HEK293 (cell line): ENCODE results near the gene TSR3.
A peak's percentile ranks its signal among the peaks of the same experiment; 100 is the strongest.

Experiments used
- KLF9 ChIP-seq: fragments of 450-650 bp; formaldehyde crosslinking; IDR thresholded peaks from 2 replicates; pipeline ENCODE4 v1.5.1; 2016; ENCODE audit warnings: missing biosample characterization, missing genetic modification characterization, low read depth
- MZF1 ChIP-seq: fragments of 450-650 bp; formaldehyde crosslinking; IDR thresholded peaks from 2 replicates; pipeline ENCODE4 v1.5.1; 2017; ENCODE audit warnings: missing biosample characterization, missing genetic modification characterization, borderline replicate concordance
- OVOL3 ChIP-seq: fragments of 450-650 bp; formaldehyde crosslinking; IDR thresholded peaks from 2 replicates; pipeline ENCODE4 v1.5.1; 2016; ENCODE audit warnings: missing biosample characterization, missing genetic modification characterization
- PRDM1 ChIP-seq: fragments of 450-650 bp; formaldehyde crosslinking; IDR thresholded peaks from 2 replicates; pipeline ENCODE4; 2016; ENCODE audit warnings: missing biosample characterization, missing genetic modification characterization
- SCRT1 ChIP-seq: fragments of 450-650 bp; formaldehyde crosslinking; IDR thresholded peaks from 2 replicates; pipeline ENCODE4 v1.5.1; 2016; ENCODE audit warnings: missing biosample characterization, missing genetic modification characterization, borderline replicate concordance
- ZFP69B ChIP-seq: fragments of 450-650 bp; formaldehyde crosslinking; IDR thresholded peaks from 2 replicates; pipeline ENCODE4 v1.5.1; 2016; ENCODE audit warnings: missing biosample characterization, missing genetic modification characterization
- ZNF121 ChIP-seq: fragments of 450-650 bp; formaldehyde crosslinking; IDR thresholded peaks from 2 replicates; pipeline ENCODE4 v1.5.1; 2016; ENCODE audit warnings: missing biosample characterization, missing genetic modification characterization
- ZNF2 ChIP-seq: fragments of 450-650 bp; formaldehyde crosslinking; IDR thresholded peaks from 2 replicates; pipeline ENCODE4 v1.5.1; 2016; ENCODE audit warnings: missing biosample characterization, missing genetic modification characterization
- ZNF202 ChIP-seq: fragments of 450-650 bp; formaldehyde crosslinking; IDR thresholded peaks from 2 replicates; pipeline ENCODE4 v1.5.1; 2016; ENCODE audit warnings: missing biosample characterization, missing genetic modification characterization, borderline replicate concordance
- ZNF335 ChIP-seq: fragments of 450-650 bp; formaldehyde crosslinking; conservative IDR thresholded peaks from 2 replicates; pipeline ENCODE4 v1.5.1; 2016; ENCODE audit warnings: missing biosample characterization, missing genetic modification characterization
- ZNF366 ChIP-seq: fragments of 450-650 bp; formaldehyde crosslinking; conservative IDR thresholded peaks from 2 replicates; pipeline ENCODE4 v1.5.1; 2016; ENCODE audit warnings: missing biosample characterization, missing genetic modification characterization
- ZNF548 ChIP-seq: fragments of 450-650 bp; formaldehyde crosslinking; IDR thresholded peaks from 2 replicates; pipeline ENCODE4 v1.5.1; 2016; ENCODE audit warnings: missing biosample characterization, missing genetic modification characterization
- ZNF660 ChIP-seq: fragments of 450-650 bp; IDR thresholded peaks from 2 replicates; pipeline ENCODE4 v1.5.1; 2018; ENCODE audit warnings: missing biosample characterization, mild to moderate bottlenecking, missing genetic modification characterization
- ZNF843 ChIP-seq: fragments of 450-650 bp; formaldehyde crosslinking; IDR thresholded peaks from 2 replicates; pipeline ENCODE4 v1.5.1; 2016; ENCODE audit warnings: missing biosample characterization, missing genetic modification characterization
- ZSCAN23 ChIP-seq: fragments of 450-650 bp; formaldehyde crosslinking; IDR thresholded peaks from 2 replicates; pipeline ENCODE4 v1.5.1; 2016; ENCODE audit warnings: missing biosample characterization, missing genetic modification characterization
- ZSCAN30 ChIP-seq: fragments of 450-650 bp; IDR thresholded peaks from 2 replicates; pipeline ENCODE4 v1.5.1; 2018; ENCODE audit warnings: missing biosample characterization, mild to moderate bottlenecking, missing genetic modification characterization, moderate library complexity
- TF ChIP-seq, protein P1 (sequence below): fragments of 450-650 bp; formaldehyde crosslinking; IDR thresholded peaks from 2 replicates; pipeline ENCODE4 v1.5.1; 2016; ENCODE audit warnings: missing biosample characterization, missing genetic modification characterization, low read depth
- TF ChIP-seq, protein P2 (sequence below): fragments of 450-650 bp; formaldehyde crosslinking; IDR thresholded peaks from 2 replicates; pipeline ENCODE4 v1.5.1; 2017; ENCODE audit warnings: missing biosample characterization, missing genetic modification characterization
- TF ChIP-seq, protein P3 (sequence below): fragments of 450-650 bp; formaldehyde crosslinking; conservative IDR thresholded peaks from 2 replicates; pipeline ENCODE4 v1.5.1; 2016; ENCODE audit warnings: low read depth, missing biosample characterization, missing genetic modification characterization
- TF ChIP-seq, protein P4 (sequence below): fragments of 450-650 bp; formaldehyde crosslinking; IDR thresholded peaks from 2 replicates; pipeline ENCODE4 v1.5.1; 2016; ENCODE audit warnings: missing biosample characterization, missing genetic modification characterization
- TF ChIP-seq, protein P5 (sequence below): fragments of 450-650 bp; formaldehyde crosslinking; optimal IDR thresholded peaks from 2 replicates; pipeline ENCODE3; 2016; ENCODE audit warnings: missing biosample characterization, mild to moderate bottlenecking, missing genetic modification characterization
- TF ChIP-seq, protein P6 (sequence below): fragments of 450-650 bp; formaldehyde crosslinking; IDR thresholded peaks from 2 replicates; pipeline ENCODE4 v1.5.1; 2016; ENCODE audit warnings: missing biosample characterization, missing genetic modification characterization

TSR3 gene

DNA sequence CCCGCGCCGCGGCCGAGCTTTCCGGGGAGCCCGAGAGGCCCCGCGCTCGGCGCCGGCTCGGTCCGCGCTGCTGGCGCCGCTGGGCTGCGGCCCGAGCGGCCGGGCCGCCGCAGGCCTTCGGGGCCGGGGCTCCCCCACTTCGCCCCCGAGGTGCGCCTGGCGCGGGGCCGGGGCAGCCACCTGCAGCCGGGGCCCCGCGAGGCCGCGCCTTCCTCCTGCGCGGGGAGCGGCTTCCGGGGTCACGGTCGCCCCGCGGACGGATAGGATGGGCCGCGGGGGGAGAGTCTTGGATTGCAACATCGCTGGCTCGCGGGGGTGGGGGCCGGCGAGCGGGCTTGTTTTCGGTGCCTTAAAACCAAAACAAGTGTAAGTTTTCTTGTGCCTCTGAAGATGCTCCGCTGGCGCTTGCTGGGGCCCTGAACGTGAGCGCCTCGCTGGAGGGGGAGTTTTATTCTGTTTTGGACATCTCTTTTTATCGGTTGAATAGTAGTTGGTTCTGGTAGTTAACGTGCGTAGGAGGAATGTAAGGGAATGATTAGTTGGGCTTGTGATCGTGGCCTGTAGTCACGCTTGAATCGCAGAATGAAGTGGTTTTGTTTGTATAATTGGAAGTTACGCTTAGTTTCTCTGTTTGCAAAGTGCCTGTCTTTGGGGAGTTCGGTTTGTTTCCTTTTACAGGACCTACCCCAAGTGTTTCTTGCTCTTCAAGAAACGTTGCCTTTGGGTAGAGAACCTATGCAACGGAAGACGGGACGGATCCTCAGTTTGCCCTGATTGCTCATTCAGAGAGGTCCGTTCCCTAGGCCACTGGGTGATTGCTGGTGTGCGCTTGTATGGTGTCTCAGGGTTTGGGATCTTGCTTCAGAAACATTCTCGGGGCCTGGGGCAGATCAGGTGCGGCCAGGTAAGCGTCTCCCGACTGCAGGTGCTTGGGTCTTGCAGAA lies 41.5 kb downstream of the TSR3 start (continued):
- no peak for TF ChIP-seq SCRT1 (tag by site-specific recombination)
- TF ChIP-seq ZNF843 (tag by site-specific recombination), result no peak
- TF ChIP-seq KLF9 (tag by site-specific recombination), result peak; percentile 26; the same call in 1 of the 2 replicates
- TF ChIP-seq, protein P1, sequence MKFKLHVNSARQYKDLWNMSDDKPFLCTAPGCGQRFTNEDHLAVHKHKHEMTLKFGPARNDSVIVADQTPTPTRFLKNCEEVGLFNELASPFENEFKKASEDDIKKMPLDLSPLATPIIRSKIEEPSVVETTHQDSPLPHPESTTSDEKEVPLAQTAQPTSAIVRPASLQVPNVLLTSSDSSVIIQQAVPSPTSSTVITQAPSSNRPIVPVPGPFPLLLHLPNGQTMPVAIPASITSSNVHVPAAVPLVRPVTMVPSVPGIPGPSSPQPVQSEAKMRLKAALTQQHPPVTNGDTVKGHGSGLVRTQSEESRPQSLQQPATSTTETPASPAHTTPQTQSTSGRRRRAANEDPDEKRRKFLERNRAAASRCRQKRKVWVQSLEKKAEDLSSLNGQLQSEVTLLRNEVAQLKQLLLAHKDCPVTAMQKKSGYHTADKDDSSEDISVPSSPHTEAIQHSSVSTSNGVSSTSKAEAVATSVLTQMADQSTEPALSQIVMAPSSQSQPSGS (tag by site-specific recombination), result no peak
- TF ChIP-seq, protein P2, sequence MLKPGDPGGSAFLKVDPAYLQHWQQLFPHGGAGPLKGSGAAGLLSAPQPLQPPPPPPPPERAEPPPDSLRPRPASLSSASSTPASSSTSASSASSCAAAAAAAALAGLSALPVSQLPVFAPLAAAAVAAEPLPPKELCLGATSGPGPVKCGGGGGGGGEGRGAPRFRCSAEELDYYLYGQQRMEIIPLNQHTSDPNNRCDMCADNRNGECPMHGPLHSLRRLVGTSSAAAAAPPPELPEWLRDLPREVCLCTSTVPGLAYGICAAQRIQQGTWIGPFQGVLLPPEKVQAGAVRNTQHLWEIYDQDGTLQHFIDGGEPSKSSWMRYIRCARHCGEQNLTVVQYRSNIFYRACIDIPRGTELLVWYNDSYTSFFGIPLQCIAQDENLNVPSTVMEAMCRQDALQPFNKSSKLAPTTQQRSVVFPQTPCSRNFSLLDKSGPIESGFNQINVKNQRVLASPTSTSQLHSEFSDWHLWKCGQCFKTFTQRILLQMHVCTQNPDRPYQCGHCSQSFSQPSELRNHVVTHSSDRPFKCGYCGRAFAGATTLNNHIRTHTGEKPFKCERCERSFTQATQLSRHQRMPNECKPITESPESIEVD, result no peak
- no peak for TF ChIP-seq ZNF202 (tag by site-specific recombination)
- no peak for TF ChIP-seq ZNF2 (tag by site-specific recombination)
- TF ChIP-seq ZFP69B (tag by site-specific recombination), result no peak
- TF ChIP-seq ZNF335 (tag by site-specific recombination), result peak; percentile 47
- 0 out of 2 replicates have a peak, but pooled peaks have one; percentile 19 for TF ChIP-seq ZSCAN30 (tag by site-specific recombination)
- no peak for TF ChIP-seq ZNF121 (tag by site-specific recombination)
- no peak for TF ChIP-seq ZNF660 (tag by site-specific recombination)
- no peak for TF ChIP-seq ZNF548 (tag by site-specific recombination)
- TF ChIP-seq, protein P3, sequence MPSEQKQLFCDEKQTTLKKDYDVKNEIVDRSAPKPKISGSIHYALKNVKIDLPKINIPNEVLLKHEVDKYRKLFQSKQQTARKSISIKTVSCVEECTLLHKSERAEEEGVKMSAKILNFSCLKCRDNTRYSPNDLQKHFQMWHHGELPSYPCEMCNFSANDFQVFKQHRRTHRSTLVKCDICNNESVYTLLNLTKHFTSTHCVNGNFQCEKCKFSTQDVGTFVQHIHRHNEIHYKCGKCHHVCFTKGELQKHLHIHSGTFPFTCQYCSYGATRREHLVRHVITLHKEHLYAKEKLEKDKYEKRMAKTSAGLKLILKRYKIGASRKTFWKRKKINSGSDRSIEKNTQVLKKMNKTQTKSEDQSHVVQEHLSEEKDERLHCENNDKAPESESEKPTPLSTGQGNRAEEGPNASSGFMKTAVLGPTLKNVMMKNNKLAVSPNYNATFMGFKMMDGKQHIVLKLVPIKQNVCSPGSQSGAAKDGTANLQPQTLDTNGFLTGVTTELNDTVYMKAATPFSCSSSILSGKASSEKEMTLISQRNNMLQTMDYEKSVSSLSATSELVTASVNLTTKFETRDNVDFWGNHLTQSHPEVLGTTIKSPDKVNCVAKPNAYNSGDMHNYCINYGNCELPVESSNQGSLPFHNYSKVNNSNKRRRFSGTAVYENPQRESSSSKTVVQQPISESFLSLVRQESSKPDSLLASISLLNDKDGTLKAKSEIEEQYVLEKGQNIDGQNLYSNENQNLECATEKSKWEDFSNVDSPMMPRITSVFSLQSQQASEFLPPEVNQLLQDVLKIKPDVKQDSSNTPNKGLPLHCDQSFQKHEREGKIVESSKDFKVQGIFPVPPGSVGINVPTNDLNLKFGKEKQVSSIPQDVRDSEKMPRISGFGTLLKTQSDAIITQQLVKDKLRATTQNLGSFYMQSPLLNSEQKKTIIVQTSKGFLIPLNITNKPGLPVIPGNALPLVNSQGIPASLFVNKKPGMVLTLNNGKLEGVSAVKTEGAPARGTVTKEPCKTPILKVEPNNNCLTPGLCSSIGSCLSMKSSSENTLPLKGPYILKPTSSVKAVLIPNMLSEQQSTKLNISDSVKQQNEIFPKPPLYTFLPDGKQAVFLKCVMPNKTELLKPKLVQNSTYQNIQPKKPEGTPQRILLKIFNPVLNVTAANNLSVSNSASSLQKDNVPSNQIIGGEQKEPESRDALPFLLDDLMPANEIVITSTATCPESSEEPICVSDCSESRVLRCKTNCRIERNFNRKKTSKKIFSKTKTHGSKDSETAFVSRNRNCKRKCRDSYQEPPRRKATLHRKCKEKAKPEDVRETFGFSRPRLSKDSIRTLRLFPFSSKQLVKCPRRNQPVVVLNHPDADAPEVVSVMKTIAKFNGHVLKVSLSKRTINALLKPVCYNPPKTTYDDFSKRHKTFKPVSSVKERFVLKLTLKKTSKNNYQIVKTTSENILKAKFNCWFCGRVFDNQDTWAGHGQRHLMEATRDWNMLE (tag by site-specific recombination), result no peak
- no peak for TF ChIP-seq ZNF366 (tag by site-specific recombination)
- TF ChIP-seq, protein P4, sequence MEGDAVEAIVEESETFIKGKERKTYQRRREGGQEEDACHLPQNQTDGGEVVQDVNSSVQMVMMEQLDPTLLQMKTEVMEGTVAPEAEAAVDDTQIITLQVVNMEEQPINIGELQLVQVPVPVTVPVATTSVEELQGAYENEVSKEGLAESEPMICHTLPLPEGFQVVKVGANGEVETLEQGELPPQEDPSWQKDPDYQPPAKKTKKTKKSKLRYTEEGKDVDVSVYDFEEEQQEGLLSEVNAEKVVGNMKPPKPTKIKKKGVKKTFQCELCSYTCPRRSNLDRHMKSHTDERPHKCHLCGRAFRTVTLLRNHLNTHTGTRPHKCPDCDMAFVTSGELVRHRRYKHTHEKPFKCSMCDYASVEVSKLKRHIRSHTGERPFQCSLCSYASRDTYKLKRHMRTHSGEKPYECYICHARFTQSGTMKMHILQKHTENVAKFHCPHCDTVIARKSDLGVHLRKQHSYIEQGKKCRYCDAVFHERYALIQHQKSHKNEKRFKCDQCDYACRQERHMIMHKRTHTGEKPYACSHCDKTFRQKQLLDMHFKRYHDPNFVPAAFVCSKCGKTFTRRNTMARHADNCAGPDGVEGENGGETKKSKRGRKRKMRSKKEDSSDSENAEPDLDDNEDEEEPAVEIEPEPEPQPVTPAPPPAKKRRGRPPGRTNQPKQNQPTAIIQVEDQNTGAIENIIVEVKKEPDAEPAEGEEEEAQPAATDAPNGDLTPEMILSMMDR, result no peak
- TF ChIP-seq PRDM1 (tag by site-specific recombination), result no peak
- no peak for TF ChIP-seq ZSCAN23
- TF ChIP-seq, protein P5, sequence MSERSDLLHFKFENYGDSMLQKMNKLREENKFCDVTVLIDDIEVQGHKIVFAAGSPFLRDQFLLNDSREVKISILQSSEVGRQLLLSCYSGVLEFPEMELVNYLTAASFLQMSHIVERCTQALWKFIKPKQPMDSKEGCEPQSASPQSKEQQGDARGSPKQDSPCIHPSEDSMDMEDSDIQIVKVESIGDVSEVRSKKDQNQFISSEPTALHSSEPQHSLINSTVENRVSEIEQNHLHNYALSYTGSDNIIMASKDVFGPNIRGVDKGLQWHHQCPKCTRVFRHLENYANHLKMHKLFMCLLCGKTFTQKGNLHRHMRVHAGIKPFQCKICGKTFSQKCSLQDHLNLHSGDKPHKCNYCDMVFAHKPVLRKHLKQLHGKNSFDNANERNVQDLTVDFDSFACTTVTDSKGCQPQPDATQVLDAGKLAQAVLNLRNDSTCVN (tag by site-specific recombination), result peak; percentile 64
- no peak for TF ChIP-seq OVOL3 (tag by site-specific recombination)
- TF ChIP-seq, protein P6, sequence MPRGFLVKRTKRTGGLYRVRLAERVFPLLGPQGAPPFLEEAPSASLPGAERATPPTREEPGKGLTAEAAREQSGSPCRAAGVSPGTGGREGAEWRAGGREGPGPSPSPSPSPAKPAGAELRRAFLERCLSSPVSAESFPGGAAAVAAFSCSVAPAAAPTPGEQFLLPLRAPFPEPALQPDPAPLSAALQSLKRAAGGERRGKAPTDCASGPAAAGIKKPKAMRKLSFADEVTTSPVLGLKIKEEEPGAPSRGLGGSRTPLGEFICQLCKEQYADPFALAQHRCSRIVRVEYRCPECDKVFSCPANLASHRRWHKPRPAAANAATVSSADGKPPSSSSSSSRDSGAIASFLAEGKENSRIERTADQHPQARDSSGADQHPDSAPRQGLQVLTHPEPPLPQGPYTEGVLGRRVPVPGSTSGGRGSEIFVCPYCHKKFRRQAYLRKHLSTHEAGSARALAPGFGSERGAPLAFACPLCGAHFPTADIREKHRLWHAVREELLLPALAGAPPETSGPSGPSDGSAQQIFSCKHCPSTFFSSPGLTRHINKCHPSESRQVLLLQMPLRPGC, result no peak; the same call in 1 of the 2 replicates
- TF ChIP-seq MZF1 (tag by site-specific recombination), result no peak
- TF ChIP-seq, all 188 proteins: peak for 17
